GM18520 (cell line): Measurements from ENCODE around the gene TRIM54.
"Not testable (repeated sequence)": the region's sequence is repeated elsewhere in the genome, so short reads cannot be mapped to it uniquely, and the experiment has no call there.

Source experiments
- ATAC-seq: cut with Tn5 transposase; IDR thresholded peaks from one replicate; pipeline ENCODE4 v1.9.1; 2021; ENCODE audit not compliant: unreplicated experiment

TRIM54 gene

GRCh38 chr2:27281442-27281841, 787 bp upstream of the TRIM54 start:
- no peak for ATAC-seq

GRCh38 chr2:27282892-27283291, 663 bp downstream of the TRIM54 start:
- ATAC-seq: no peak

DNA sequence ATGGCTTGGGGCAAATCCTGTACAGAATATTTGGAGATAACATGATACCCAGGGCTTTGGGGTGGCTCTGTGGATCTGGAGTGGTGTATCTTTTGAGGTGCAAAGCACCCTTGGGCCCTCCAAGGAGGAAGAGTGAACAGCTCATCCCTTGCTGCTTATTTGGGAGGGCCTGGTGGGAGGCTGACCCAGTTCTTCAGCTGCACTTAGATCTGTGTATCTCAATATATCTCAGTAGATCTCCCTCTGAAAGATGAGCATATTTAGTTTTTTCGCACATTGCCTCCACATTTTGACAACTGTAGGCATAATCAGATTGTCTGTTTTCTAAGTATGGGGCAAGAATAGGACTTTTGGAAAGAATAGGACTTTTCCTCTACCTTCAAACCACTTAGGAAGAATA, 2.8 kb downstream of the TRIM54 start:
- ATAC-seq: no peak

GRCh38 chr2:27285481-27285880, 3.3 kb downstream of the TRIM54 start:
- no peak for ATAC-seq

DNA sequence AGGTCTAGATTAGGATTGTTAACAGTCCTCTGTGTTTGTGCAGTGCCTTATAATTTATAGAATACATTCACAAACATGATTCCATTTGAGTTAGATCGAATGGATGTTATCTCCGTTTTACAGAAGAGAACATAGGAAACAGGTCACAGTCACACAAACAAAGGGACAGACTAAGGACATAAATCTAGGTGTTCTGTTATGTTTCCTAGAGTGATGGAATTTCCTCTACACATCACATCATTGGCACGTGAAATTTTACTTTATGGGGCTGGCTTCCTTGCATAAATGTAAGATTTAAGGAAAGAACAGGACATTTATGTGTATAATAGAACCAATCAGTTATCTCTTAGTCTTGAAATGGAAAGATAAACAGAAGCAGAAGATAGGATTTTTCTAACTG, 6.4 kb downstream of the TRIM54 start:
- no peak for ATAC-seq

- no peak for ATAC-seq
Measured at GRCh38 chr2:27290549-27290948, 8.3 kb downstream of the TRIM54 start.

GRCh38 chr2:27291865-27292264, 9.6 kb downstream of the TRIM54 start:
- ATAC-seq: no peak

- ATAC-seq: no peak
Measured at GRCh38 chr2:27294928-27295327, 12.7 kb downstream of the TRIM54 start.

GRCh38 chr2:27296481-27296880, 14.3 kb downstream of the TRIM54 start:
- no peak for ATAC-seq

DNA sequence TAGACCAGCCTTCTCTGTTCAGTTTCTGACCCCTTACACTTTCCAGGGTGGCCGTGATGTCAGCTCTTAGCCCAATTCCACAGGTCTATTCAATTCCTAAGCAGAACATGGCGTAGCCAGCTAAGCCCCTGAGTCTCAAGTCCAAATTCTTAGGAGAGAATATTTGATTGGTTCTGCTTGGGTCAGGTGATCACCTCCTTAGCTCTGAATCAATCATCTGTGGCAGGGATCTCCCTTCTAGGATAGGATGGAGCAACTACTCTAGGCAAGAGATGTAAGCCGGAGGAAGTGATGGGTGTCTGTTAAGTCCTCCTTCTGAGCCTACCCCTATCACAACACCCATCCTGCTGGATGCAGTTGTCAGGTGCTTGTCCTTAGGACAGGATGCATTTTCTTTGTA, 15.0 kb downstream of the TRIM54 start:
- ATAC-seq: no peak

DNA sequence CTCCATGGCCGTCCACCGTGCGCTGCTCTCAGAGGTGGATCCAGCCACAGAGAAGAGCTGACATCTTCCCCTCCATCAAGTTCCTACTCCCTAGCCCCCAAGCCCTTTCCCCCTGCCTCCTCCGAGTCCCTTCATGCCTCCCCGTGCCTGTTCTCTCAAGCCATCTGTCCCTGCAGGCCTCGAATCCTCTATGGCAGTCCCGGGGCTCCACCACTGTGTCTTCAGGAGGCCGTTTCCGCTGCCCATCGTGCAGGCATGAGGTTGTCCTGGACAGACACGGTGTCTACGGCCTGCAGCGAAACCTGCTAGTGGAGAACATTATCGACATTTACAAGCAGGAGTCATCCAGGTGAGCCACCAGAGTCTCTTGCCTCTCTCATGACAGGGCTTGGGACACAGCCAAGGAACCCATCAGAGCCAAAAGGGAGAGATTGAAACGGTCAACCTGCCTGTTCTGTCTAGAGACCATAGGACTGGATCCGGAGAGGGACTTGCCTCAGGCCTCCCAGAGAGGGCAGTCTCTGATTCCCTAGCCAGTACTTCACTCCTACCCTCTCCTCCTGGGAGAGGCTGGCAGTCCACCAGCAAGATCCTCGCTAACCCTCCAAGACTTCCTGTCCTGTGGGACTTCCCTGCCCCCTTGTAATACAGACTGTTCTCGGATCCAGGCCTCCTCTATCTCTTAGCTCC, 16.3 kb downstream of the TRIM54 start:
- ATAC-seq: no peak

- not testable (repeated sequence) for ATAC-seq
Measured at GRCh38 chr2:27300606-27301005, 18.4 kb downstream of the TRIM54 start.

- no peak for ATAC-seq
Measured at GRCh38 chr2:27303093-27304025, 21.1 kb downstream of the TRIM54 start.

DNA sequence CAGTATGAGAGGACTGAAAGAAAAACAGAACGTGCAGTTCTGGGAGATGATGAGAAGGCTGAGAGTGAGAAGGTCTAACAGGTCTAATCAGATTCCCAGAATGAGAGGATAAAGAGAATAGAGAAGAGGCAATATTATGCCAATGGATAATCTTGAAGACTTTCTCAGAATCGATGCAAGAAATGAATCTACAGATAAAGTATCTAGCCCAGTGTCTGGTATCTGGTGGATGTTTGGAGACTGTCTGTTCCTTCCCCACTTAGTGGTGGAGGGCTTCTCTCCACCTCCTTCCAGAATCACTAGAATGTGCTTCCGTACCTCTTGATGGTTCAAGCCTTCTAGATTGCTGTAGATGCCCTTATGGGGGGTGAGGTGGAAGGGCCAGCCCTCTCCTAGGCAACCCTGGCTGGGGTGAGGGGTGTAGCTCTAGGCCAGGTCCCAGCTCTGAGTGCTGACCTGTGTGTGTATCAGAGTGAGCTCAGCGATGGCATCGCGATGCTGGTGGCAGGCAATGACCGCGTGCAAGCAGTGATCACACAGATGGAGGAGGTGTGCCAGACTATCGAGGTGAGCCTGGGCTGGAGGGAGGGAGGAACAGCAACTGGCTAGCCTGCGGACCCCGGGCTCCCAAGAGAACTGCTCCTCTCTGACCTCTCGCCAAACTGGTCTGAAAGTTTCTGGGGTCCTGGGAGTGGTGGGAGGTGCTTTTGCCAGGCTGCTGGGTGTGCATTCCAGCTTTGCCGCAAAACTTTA, 22.4 kb downstream of the TRIM54 start:
- no peak for ATAC-seq

DNA sequence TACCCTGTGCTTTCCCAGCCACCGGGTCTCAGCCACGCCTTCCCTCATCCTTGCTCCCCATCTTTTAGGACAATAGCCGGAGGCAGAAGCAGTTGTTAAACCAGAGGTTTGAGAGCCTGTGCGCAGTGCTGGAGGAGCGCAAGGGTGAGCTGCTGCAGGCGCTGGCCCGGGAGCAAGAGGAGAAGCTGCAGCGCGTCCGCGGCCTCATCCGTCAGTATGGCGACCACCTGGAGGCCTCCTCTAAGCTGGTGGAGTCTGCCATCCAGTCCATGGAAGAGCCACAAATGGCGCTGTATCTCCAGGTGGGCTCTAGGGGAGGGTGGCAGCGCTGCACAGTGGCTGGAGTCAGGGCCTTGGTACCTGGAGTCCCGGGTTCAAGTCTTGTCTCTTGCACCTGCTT, 23.3 kb downstream of the TRIM54 start:
- ATAC-seq: no peak

GRCh38 chr2:27306136-27306535, 23.9 kb downstream of the TRIM54 start:
- ATAC-seq: no peak

- ATAC-seq: no peak
Measured at GRCh38 chr2:27306573-27307286, 24.5 kb downstream of the TRIM54 start.

DNA sequence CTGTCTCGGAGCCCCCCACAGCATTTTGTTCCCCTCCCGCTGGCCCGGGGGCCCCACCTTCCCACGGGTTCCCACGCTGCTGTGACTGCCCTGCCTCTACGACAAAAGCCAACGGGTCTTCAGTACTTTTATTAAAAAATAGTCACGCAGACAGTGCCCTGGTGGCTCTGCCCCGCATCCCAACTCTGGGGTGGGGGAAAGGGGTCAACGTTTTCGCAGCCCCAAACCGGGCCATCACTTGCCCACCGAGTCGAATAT, 25.0 kb downstream of the TRIM54 start:
- no peak for ATAC-seq

- ATAC-seq: no peak
Measured at GRCh38 chr2:27307545-27308358, 25.5 kb downstream of the TRIM54 start.

DNA sequence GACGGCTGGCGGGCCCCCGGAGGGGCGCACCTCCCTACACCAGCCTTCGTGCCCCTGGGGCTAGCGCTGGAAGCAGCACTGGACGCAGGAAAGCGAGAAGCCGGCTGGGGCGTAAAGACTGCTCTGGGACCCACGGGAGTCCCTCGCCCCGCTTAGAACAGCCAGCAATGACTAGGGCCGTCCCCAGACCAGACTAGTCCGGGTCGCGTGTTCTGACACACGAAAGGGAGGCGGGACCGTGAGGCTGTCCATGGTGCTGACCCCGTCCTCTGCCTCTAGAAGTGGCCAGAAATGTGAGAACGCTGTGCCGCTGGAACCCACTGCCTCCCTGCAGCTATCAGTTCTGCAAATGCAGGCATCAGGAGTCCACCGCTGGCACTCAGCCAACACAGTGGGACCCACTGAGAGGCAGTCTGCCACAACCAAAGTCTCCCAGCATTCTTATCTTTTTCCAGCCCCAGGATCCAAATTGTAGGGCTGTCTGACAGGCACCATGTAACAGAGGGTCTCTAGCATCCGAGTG, 26.2 kb downstream of the TRIM54 start, which contains the start of gene UCN:
UCN (minus strand) TSS at position 87 of the 523 bp plus-strand sequence. CDS start 550 bp downstream, outside the sequence.
- no peak for ATAC-seq
